ENCODE measurements around the gene INTS6. TPM values are rescaled to one million over a fixed set of nuclear protein-coding genes. Genes with fewer than 3 reads are reported as not detected.

Gene INTS6
- total RNA-seq, 1 experiment from 2014 or later, result 27.2 TPM

- TF ChIP-seq ZNF317 (CRISPR knock-in tag; IDR thresholded peaks at IDR 0.05; ENCODE audit: borderline replicate concordance, low read depth) (no peak), ATF2 (CRISPR knock-in tag; IDR thresholded peaks at IDR 0.05; ENCODE audit: borderline replicate concordance, low read depth) (no peak), HMGA2 (CRISPR knock-in tag; IDR thresholded peaks at IDR 0.05) (no peak)
These were observed 120.1 kb downstream of the INTS6 start (continued) for GRCh38 chr13:51332566-51333361.

DNA sequence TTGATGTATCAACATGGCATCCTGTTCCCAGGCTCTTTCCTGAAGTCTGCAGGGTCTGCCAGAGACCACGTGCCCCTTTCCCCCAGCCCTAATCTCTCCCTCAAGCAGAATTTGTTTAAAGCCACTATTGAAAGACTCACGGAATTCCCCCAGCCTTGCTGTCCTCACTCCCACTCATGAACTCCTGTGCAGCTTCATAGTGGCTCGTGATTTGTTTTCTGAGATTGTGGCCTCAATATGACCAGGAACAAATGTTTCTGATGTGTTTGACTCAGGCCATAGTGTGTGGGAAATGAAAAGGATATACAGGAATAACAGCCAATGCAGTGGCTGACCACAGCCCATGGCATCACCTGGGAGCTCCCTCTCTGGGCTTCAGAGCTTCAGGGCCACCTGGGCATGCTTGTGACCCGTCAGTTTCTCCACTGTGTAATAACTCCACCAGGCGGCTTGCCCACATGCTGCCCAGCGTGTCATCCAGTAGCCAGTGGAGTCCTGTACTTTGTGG is 121.4 kb downstream of the INTS6 start:
- ChIA-PET POLR2A (interaction anchor here (0.6 kb wide), 2 partner anchors 10 to 97 kb away, joined by 3 read pairs; no protein-coding TSS in a partner anchor), CTCF (interaction anchor here (1.4 kb wide), 1 partner anchor 206 kb away, joined by 4 read pairs; no protein-coding TSS in a partner anchor)
- Mint-ChIP-seq H3K36me3 (no peaks in the 10 kb centered on the region), H3K9me3 (no peaks in the 10 kb centered on the region), H3K4me3 (no peak overlapping the region), H3K27me3 (ENCODE audit: low read depth) (no peaks in the 10 kb centered on the region), H3K27ac (no peak overlapping the region), H3K4me1 (peaks cover 12% of the 10 kb centered on the region)
- DNase-seq (ENCODE audit: low spot score) (no peak), ATAC-seq (no peak)
- TF ChIP-seq RELA (CRISPR knock-in tag; IDR thresholded peaks at IDR 0.05; ENCODE audit: borderline replicate concordance) (no peak), ZSCAN18 (CRISPR knock-in tag; IDR thresholded peaks at IDR 0.05) (no peak), E2F1 (CRISPR knock-in tag; IDR thresholded peaks at IDR 0.05) (no peak), MYBL2 (CRISPR knock-in tag; IDR thresholded peaks at IDR 0.05) (no peak), EMX1 (CRISPR knock-in tag; IDR thresholded peaks at IDR 0.05) (no peak), HMGA2 (CRISPR knock-in tag; IDR thresholded peaks at IDR 0.05) (no peak), ZNF121 (CRISPR knock-in tag; IDR thresholded peaks at IDR 0.05) (no peak)

DNA sequence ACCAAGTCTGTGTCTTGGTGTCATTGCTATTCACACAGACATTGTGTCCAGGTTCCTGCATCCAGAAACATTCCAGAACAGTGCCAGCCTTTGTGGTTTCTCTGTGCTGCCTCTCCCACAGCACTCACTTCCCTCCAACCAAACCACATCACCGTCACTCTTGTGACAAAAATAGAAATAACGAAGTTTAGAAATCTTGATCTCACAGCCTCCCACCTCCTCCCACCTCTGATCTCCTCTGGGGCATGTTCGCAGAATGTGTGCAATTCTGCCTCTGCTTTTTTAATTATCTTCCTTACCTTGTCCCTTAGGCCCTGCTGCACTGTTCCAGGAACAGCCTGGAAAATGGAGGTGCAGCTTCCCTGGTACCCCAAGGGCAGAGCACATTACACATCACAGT is 122.0 kb downstream of the INTS6 start:
- Mint-ChIP-seq H3K27me3 (ENCODE audit: low read depth) (no peaks in the 10 kb centered on the region), H3K36me3 (no peaks in the 10 kb centered on the region), H3K9me3 (no peaks in the 10 kb centered on the region), H3K27ac (no peak overlapping the region), H3K4me1 (peaks cover 18% of the 10 kb centered on the region), H3K4me3 (no peak overlapping the region)
- ATAC-seq (no peak), DNase-seq (ENCODE audit: low spot score) (no peak)
- TF ChIP-seq ATF2 (CRISPR knock-in tag; IDR thresholded peaks at IDR 0.05; ENCODE audit: borderline replicate concordance, low read depth), result no peak
- TF ChIP-seq ZNF423 (CRISPR knock-in tag; IDR thresholded peaks at IDR 0.05), result no peak
- no peak for TF ChIP-seq SMAD3 (CRISPR knock-in tag; IDR thresholded peaks at IDR 0.05; ENCODE audit: borderline replicate concordance)
- TF ChIP-seq, protein P1, sequence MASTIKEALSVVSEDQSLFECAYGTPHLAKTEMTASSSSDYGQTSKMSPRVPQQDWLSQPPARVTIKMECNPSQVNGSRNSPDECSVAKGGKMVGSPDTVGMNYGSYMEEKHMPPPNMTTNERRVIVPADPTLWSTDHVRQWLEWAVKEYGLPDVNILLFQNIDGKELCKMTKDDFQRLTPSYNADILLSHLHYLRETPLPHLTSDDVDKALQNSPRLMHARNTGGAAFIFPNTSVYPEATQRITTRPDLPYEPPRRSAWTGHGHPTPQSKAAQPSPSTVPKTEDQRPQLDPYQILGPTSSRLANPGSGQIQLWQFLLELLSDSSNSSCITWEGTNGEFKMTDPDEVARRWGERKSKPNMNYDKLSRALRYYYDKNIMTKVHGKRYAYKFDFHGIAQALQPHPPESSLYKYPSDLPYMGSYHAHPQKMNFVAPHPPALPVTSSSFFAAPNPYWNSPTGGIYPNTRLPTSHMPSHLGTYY (CRISPR knock-in tag; IDR thresholded peaks at IDR 0.05), result no peak
- no peak for TF ChIP-seq CREB1 (CRISPR knock-in tag; IDR thresholded peaks at IDR 0.05)
- ChIA-PET CTCF (interaction anchor here (1.4 kb wide), 1 partner anchor 205 kb away, joined by 4 read pairs; no protein-coding TSS in a partner anchor), POLR2A (interaction anchor here (0.6 kb wide), 1 partner anchor 11 kb away, joined by 3 read pairs; no protein-coding TSS in a partner anchor)
